Measurements from ENCODE around the gene KLF17. TPM values are rescaled to one million over a fixed set of nuclear protein-coding genes. Genes with fewer than 3 reads are reported as not detected.

KLF17 gene
- total RNA-seq, 1 experiment from 2014 or later, result 0.26 TPM

GRCh38 chr1:44119525-44119924, 904 bp downstream of the KLF17 start:
- POLR2A ChIA-PET (ENCODE audit: unreplicated experiment), result no interaction called here
- BruUV-seq (replicated peaks), result no TSS peak
- no peaks in the 10 kb centered on the region for H3F3A ChIP-seq (ENCODE audit: low read length, unreplicated experiment)

GRCh38 chr1:44120398-44120949, 1.9 kb downstream of the KLF17 start:
- no peaks in the 10 kb centered on the region for H3K36me3 ChIP-seq (ENCODE audit: low read depth, low read length)
- no peaks in the 10 kb centered on the region for H3K79me2 ChIP-seq (ENCODE audit: low read length)
- no TSS peak for BruUV-seq (replicated peaks)
- H3F3A ChIP-seq (ENCODE audit: low read length, unreplicated experiment), result no peaks in the 10 kb centered on the region
- intact Hi-C loops (cut with micrococcal nuclease), result no loop called here
- ATAC-seq, result no peak
- no peak for TF ChIP-seq CTCF (conservative IDR thresholded peaks at IDR 0.05; ENCODE audit: low read depth, low read length)
- TF ChIP-seq EZH2 (IDR thresholded peaks at IDR 0.05; ENCODE audit: low read length, unreplicated experiment), result no peak
- TF ChIP-seq EZH2phosphoT487 (IDR thresholded peaks at IDR 0.05; ENCODE audit: borderline replicate concordance, low read length), result no peak
- H3K9ac ChIP-seq (ENCODE audit: low read length), result no peak overlapping the region
- no peak overlapping the region for H3K4me2 ChIP-seq (ENCODE audit: low read length)
- no peaks in the 10 kb centered on the region for H3K27me3 ChIP-seq (ENCODE audit: low read length)
- H3K9me3 ChIP-seq (ENCODE audit: low read length), result no peaks in the 10 kb centered on the region
- ChIA-PET CTCF (no interaction called here), POLR2A (ENCODE audit: unreplicated experiment) (no interaction called here)
- H4K20me1 ChIP-seq (ENCODE audit: low read length), result no peaks in the 10 kb centered on the region
- H3K4me1 ChIP-seq (ENCODE audit: insufficient read depth, low read length), result no peaks in the 10 kb centered on the region
- H3K27ac ChIP-seq (ENCODE audit: low read length), result no peak overlapping the region
- H3K9me2 ChIP-seq (replicated peaks; ENCODE audit: low read length), result no peaks in the 10 kb centered on the region
- H2AFZ ChIP-seq (ENCODE audit: low read length), result no peak overlapping the region
- DNase-seq, result no peak
- H3K4me3 ChIP-seq (ENCODE audit: low read length), result no peak overlapping the region

More at GRCh38 chr1:44119525-44119924, 904 bp downstream of the KLF17 start:
- no peak for ATAC-seq
- Histone ChIP-seq H3K9me2 (replicated peaks; ENCODE audit: low read length) (no peaks in the 10 kb centered on the region), H3K4me1 (ENCODE audit: insufficient read depth, low read length) (no peaks in the 10 kb centered on the region), H3K36me3 (ENCODE audit: low read depth, low read length) (no peaks in the 10 kb centered on the region), H3K9me3 (ENCODE audit: low read length) (no peaks in the 10 kb centered on the region), H3K27me3 (ENCODE audit: low read length) (no peaks in the 10 kb centered on the region), H3K4me3 (ENCODE audit: low read length) (no peak overlapping the region), H3K4me2 (ENCODE audit: low read length) (no peak overlapping the region), H4K20me1 (ENCODE audit: low read length) (no peaks in the 10 kb centered on the region), H2AFZ (ENCODE audit: low read length) (no peak overlapping the region), H3K27ac (ENCODE audit: low read length) (no peak overlapping the region), H3K9ac (ENCODE audit: low read length) (no peak overlapping the region), H3K79me2 (ENCODE audit: low read length) (no peaks in the 10 kb centered on the region)
- CTCF ChIA-PET, result no interaction called here
- DNase-seq, result no peak
- intact Hi-C loops (cut with micrococcal nuclease), result no loop called here
- TF ChIP-seq EZH2 (IDR thresholded peaks at IDR 0.05; ENCODE audit: low read length, unreplicated experiment) (no peak), EZH2phosphoT487 (IDR thresholded peaks at IDR 0.05; ENCODE audit: borderline replicate concordance, low read length) (no peak), CTCF (conservative IDR thresholded peaks at IDR 0.05; ENCODE audit: low read depth, low read length) (no peak)

- Histone ChIP-seq H3K9me3 (ENCODE audit: low read length) (no peaks in the 10 kb centered on the region), H3K9ac (ENCODE audit: low read length) (no peak overlapping the region), H3K4me1 (ENCODE audit: insufficient read depth, low read length) (no peaks in the 10 kb centered on the region), H3K4me2 (ENCODE audit: low read length) (no peak overlapping the region), H3K9me2 (replicated peaks; ENCODE audit: low read length) (no peaks in the 10 kb centered on the region), H4K20me1 (ENCODE audit: low read length) (no peaks in the 10 kb centered on the region), H3K27ac (ENCODE audit: low read length) (no peak overlapping the region), H2AFZ (ENCODE audit: low read length) (no peak overlapping the region), H3K4me3 (ENCODE audit: low read length) (no peak overlapping the region), H3K27me3 (ENCODE audit: low read length) (no peaks in the 10 kb centered on the region), H3F3A (ENCODE audit: low read length, unreplicated experiment) (no peaks in the 10 kb centered on the region), H3K36me3 (ENCODE audit: low read depth, low read length) (no peaks in the 10 kb centered on the region), H3K79me2 (ENCODE audit: low read length) (no peaks in the 10 kb centered on the region)
- DNase-seq (no peak), ATAC-seq (no peak)
- ChIA-PET POLR2A (ENCODE audit: unreplicated experiment) (no interaction called here), CTCF (no interaction called here)
- no peak for TF ChIP-seq EZH2phosphoT487 (IDR thresholded peaks at IDR 0.05; ENCODE audit: borderline replicate concordance, low read length)
- no peak for TF ChIP-seq EZH2 (IDR thresholded peaks at IDR 0.05; ENCODE audit: low read length, unreplicated experiment)
- TF ChIP-seq CTCF (conservative IDR thresholded peaks at IDR 0.05; ENCODE audit: low read depth, low read length), result no peak
- no TSS peak for BruUV-seq (replicated peaks)
- intact Hi-C loops (cut with micrococcal nuclease), result no loop called here
Measured at GRCh38 chr1:44129616-44130500, 11.2 kb downstream of the KLF17 start.
